HepG2 (cell line): ENCODE results near the gene LITAFD. TPM values are rescaled to one million over a fixed set of nuclear protein-coding genes. Genes with fewer than 3 reads are reported as not detected.

Source experiments
- ATAC-seq: fragments of 200-7000 bp; cut with Tn5 transposase; 3 replicates; pipeline ENCODE4 v1.9.1; 2020; ENCODE audit warnings: mild to moderate bottlenecking, moderate library complexity
- BruUV-seq: library from RNA; stranded (reverse); fragments of 400-500 nt; replicated peaks from 2 replicates; lab custom pipeline; 2021; lab: Mats Ljungman, UMichigan
- CTCF ChIA-PET: fragments of 300-600 bp; formaldehyde crosslinking; extraction: SDS; loops from one replicate; lab custom pipeline; 2021; ENCODE audit warnings: low total read pairs, inconsistent platforms, low intra/inter-chr PET ratio; lab: Yijun Ruan, JAX
- POLR2A ChIA-PET: fragments of 350-600 bp; sonication (Branson Sonifier 250); formaldehyde crosslinking; loops from one replicate; lab custom pipeline; 2020; ENCODE audit warnings: antibody characterized with exemption, inconsistent platforms; lab: Yijun Ruan, JAX
- DNase-seq: peaks from one replicate; pipeline ENCODE4 v3.0.0-alpha.2; 2015; ENCODE audit warnings: low spot score
- FAIRE-seq: peaks from 3 replicates; lab custom pipeline; 2011; peaks lifted over from hg19 to GRCh38; lab: Jason Lieb, UNC
- H2AFZ ChIP-seq: one replicate; pipeline ENCODE4 v1.6.1; 2011; ENCODE audit warnings: low read length, inconsistent platforms
- H3K27ac ChIP-seq: fragments of 300-600 bp; 3 replicates; pipeline ENCODE4 v1.8.0; 2011; ENCODE audit warnings: mixed run types, mild to moderate bottlenecking, mixed read lengths, low read length, inconsistent platforms; ENCODE audit not compliant: insufficient read depth; ENCODE audit errors: extremely low read length
- H3K27me3 ChIP-seq, 2 experiments: fragments of 200-600 bp in 1 of 2; 2 replicates in 1 of 2; 3 replicates in 1 of 2; pipeline versions ENCODE4 v1.6.0 to v1.8.0; 2011; ENCODE audit warnings: low read length in 2 of 2, mild to moderate bottlenecking in 2 of 2, moderate library complexity in 2 of 2, inconsistent platforms in 1 of 2; ENCODE audit not compliant: insufficient read depth in 2 of 2, control insufficient read depth in 1 of 2
- H3K36me3 ChIP-seq, 2 experiments: fragments of 200-600 bp in 1 of 2; replicated peaks in 1 of 2; 2 replicates in 1 of 2; 3 replicates in 1 of 2; pipeline versions ENCODE4 v1.5.1 to v1.8.0; 2011; ENCODE audit warnings: low read length in 2 of 2, inconsistent platforms in 1 of 2; ENCODE audit not compliant: insufficient read depth in 2 of 2, control insufficient read depth in 1 of 2
- H3K4me1 ChIP-seq: 2 replicates; pipeline ENCODE4 v1.5.1; 2012; ENCODE audit warnings: low read length, inconsistent platforms; ENCODE audit not compliant: insufficient read depth
- H3K4me2 ChIP-seq: 2 replicates; pipeline ENCODE4 v1.6.0; 2011; ENCODE audit warnings: low read depth, low read length, inconsistent platforms
- H3K4me3 ChIP-seq, 3 experiments: fragments of 200-600 bp in 1 of 3; sonication (generic), shearing (Covaris generic) in 1 of 3; replicated peaks in 1 of 3; 2 replicates each; pipeline ENCODE4 v1.5.1; 2011 to 2016; ENCODE audit warnings: low read length in 3 of 3, inconsistent platforms in 2 of 3, low read depth in 2 of 3, mild to moderate bottlenecking in 2 of 3, control low read depth in 1 of 3, mixed read lengths in 1 of 3; ENCODE audit not compliant: insufficient read depth in 1 of 3
- H3K79me2 ChIP-seq: one replicate; pipeline ENCODE4 v1.6.1; 2011; ENCODE audit warnings: low read length, inconsistent platforms; ENCODE audit not compliant: insufficient read depth
- H3K9ac ChIP-seq: 2 replicates; pipeline ENCODE4 v1.6.0; 2011; ENCODE audit warnings: mild to moderate bottlenecking, low read depth, low read length, inconsistent platforms; ENCODE audit not compliant: insufficient read depth
- H3K9me3 ChIP-seq: 2 replicates; pipeline ENCODE4 v1.5.1; 2012; ENCODE audit warnings: mild to moderate bottlenecking, low read length
- H4K20me1 ChIP-seq: 2 replicates; pipeline ENCODE4 v1.6.0; 2011; ENCODE audit warnings: inconsistent platforms, mild to moderate bottlenecking, low read length, moderate library complexity; ENCODE audit not compliant: insufficient read depth
- ATM ChIP-seq: fragments of 450-650 bp; IDR thresholded peaks from 2 replicates; pipeline ENCODE4 v1.7.1; 2017; ENCODE audit warnings: mild to moderate bottlenecking, borderline replicate concordance
- FOXA3 ChIP-seq: IDR thresholded peaks from 2 replicates; pipeline ENCODE4 v1.6.1; 2016; ENCODE audit warnings: missing genetic modification reagents, missing compliant biosample characterization
- HINFP ChIP-seq: sonication (generic); formaldehyde crosslinking; IDR thresholded peaks from 2 replicates; pipeline ENCODE4 v1.4.0; 2020; ENCODE audit warnings: low read depth, mild to moderate bottlenecking, missing genetic modification reagents
- HMGXB4 ChIP-seq, 2 experiments: sonication (generic) in 1 of 2; formaldehyde crosslinking in 1 of 2; IDR thresholded peaks; 2 replicates each; pipeline versions ENCODE4 v1.4.0 to v1.6.1; 2018 to 2020; ENCODE audit warnings: missing genetic modification reagents in 2 of 2, borderline replicate concordance in 1 of 2, low read depth in 1 of 2, mild to moderate bottlenecking in 1 of 2, missing biosample characterization in 1 of 2
- MXD3 ChIP-seq: IDR thresholded peaks from 2 replicates; pipeline ENCODE4 v1.6.1; 2016; ENCODE audit warnings: mild to moderate bottlenecking, missing biosample characterization, missing genetic modification reagents
- MXI1 ChIP-seq: IDR thresholded peaks from 3 replicates; pipeline ENCODE4 v1.6.1; 2012; ENCODE audit warnings: low read depth, low read length, inconsistent platforms, borderline replicate concordance
- NFYC ChIP-seq: IDR thresholded peaks from 2 replicates; pipeline ENCODE4 v1.6.1; 2016; ENCODE audit warnings: missing genetic modification reagents, missing compliant biosample characterization
- PAXIP1 ChIP-seq: sonication (generic); formaldehyde crosslinking; conservative IDR thresholded peaks from 2 replicates; pipeline ENCODE4 v1.4.0; 2020; ENCODE audit warnings: mild to moderate bottlenecking, missing genetic modification reagents, moderate library complexity
- PHF8 ChIP-seq: sonication (generic); formaldehyde crosslinking; IDR thresholded peaks from 2 replicates; pipeline ENCODE4 v1.5.0; 2020; ENCODE audit warnings: missing genetic modification reagents
- THAP11 ChIP-seq: IDR thresholded peaks from 2 replicates; pipeline ENCODE4 v1.6.1; 2016; ENCODE audit warnings: missing biosample characterization, missing genetic modification reagents
- YEATS2 ChIP-seq: sonication (generic); formaldehyde crosslinking; IDR thresholded peaks from 2 replicates; pipeline ENCODE4 v1.4.0; 2020; ENCODE audit warnings: missing genetic modification reagents, borderline replicate concordance
- ZIK1 ChIP-seq: sonication (generic); formaldehyde crosslinking; IDR thresholded peaks from 2 replicates; pipeline ENCODE4 v1.5.0; 2020; ENCODE audit warnings: mild to moderate bottlenecking, low read depth, missing genetic modification reagents, borderline replicate concordance
- ZNF282 ChIP-seq: fragments of 450-650 bp; IDR thresholded peaks from 2 replicates; pipeline ENCODE4 v1.6.1; 2018; ENCODE audit not compliant: partially characterized antibody
- ZNF552 ChIP-seq: sonication (generic); formaldehyde crosslinking; IDR thresholded peaks from 2 replicates; pipeline ENCODE4 v1.9.0; 2022; ENCODE audit warnings: missing genetic modification reagents, mild to moderate bottlenecking, borderline replicate concordance
- ZNF772 ChIP-seq: sonication (generic); formaldehyde crosslinking; IDR thresholded peaks from 2 replicates; pipeline ENCODE4 v1.5.0; 2020; ENCODE audit warnings: mild to moderate bottlenecking, missing genetic modification reagents
- ZSCAN12 ChIP-seq: sonication (generic); formaldehyde crosslinking; IDR thresholded peaks from 2 replicates; pipeline ENCODE4 v1.9.0; 2021; ENCODE audit warnings: mild to moderate bottlenecking, missing genetic modification reagents
- WGBS: methylation state at CpG from one replicate; pipeline ENCODE4 v1.1.6; 2017; ENCODE audit warnings: low lambda C conversion rate; 5-methylcytosine and 5-hydroxymethylcytosine counted together
- in situ Hi-C: cut with HindIII; loops from 2 replicates; pipeline ENCODE4 v1.10.0; 2017; ENCODE audit warnings: low pct_unique_long_range_greater_than_20kb; ENCODE audit not compliant: extremely low pct_ligation_motif_present
- intact Hi-C: fragments of 100-400 bp; cut with micrococcal nuclease; formaldehyde crosslinking; loops from one replicate; pipeline ENCODE4 v1.10.0; 2022; ENCODE audit not compliant: unreplicated experiment
- polyA plus RNA-seq, 8 experiments: library from polyadenylated mRNA; depleted of rRNA in 3 of 8; stranded (reverse) in 7 of 8; unstranded in 1 of 8; fragments of >200 nt; fragmentation: Illumina TruSeq in 4 of 8; extraction: Trizol in 4 of 8; gene quantifications; 2 replicates each; pipeline versions ENCODE4 v1.2.1 to v1.2.3, GENCODE V29; 2011 to 2016; ENCODE audit warnings: low read depth in 4 of 8, missing spikeins in 1 of 8, mixed read lengths in 1 of 8; ENCODE audit not compliant: insufficient read depth in 1 of 8
- total RNA-seq, 5 experiments: library from RNA; depleted of rRNA; stranded (reverse); fragments of >200 nt; fragmentation: Illumina TruSeq; extraction: Trizol; gene quantifications; 2 replicates each; pipeline ENCODE4 v1.2.3, GENCODE V29; 2016; ENCODE audit warnings: low read depth in 1 of 5

LITAFD gene
- total and polyA plus RNA-seq, 2 of the 13 experiments (the other 11 are each of a cell fraction or from before 2014, with no cell fraction given): not detected

GRCh38 chr16:8869988-8870241 lies 12.2 kb upstream of the LITAFD start (continued):
- TF ChIP-seq HMGXB4 (CRISPR knock-in tag; IDR thresholded peaks at IDR 0.05; ENCODE audit: borderline replicate concordance in 1 of 2, low read depth in 1 of 2) (0 out of 4 replicates have a peak, but pooled peaks of 1 of the 2 experiments have one; percentile 1), THAP11 (CRISPR knock-in tag) (peak; percentile 4; the same call in 1 of the 2 replicates), NFYC (CRISPR knock-in tag) (0 out of 2 replicates have a peak, but pooled peaks have one; percentile 2), ZSCAN12 (CRISPR knock-in tag) (0 out of 2 replicates have a peak, but pooled peaks have one; percentile 0), ZNF552 (peak; percentile 72; the same call in 1 of the 2 replicates), MXD3 (CRISPR knock-in tag) (peak; percentile 38; the same call in 1 of the 2 replicates), YEATS2 (CRISPR knock-in tag) (0 out of 2 replicates have a peak, but pooled peaks have one; percentile 5), ZNF772 (CRISPR knock-in tag) (0 out of 2 replicates have a peak, but pooled peaks have one; percentile 10)

GRCh38 chr16:8872071-8872470 lies 10.1 kb upstream of the LITAFD start:
- H3K9ac ChIP-seq: no peak overlapping the region; the same call in 1 of the 2 replicates
- no peaks in the 10 kb centered on the region for H3K36me3 ChIP-seq
- H2AFZ ChIP-seq: no peak overlapping the region
- CTCF ChIA-PET: no interaction called here
- H3K9me3 ChIP-seq: no peaks in the 10 kb centered on the region
- BruUV-seq: no TSS peak
- H3K79me2 ChIP-seq: peaks cover 15% of the 10 kb centered on the region
- peak overlapping the region; percentile 80 for H3K4me2 ChIP-seq
- intact Hi-C loops (no loop called here), in situ Hi-C loops (no loop called here)
- ATAC-seq (no peak), DNase-seq (no peak), FAIRE-seq (no peak)
- POLR2A ChIA-PET: interaction anchor here (4.5 to 10.4 kb wide), 3 partner anchors 8 to 12 kb away, joined by 46 to 235 read pairs (median 55); partner anchors contain the start of gene LITAFD
- H3K4me1 ChIP-seq: peaks cover 64% of the 10 kb centered on the region
- H4K20me1 ChIP-seq: peaks cover 10% of the 10 kb centered on the region; the same call in 1 of the 2 replicates
- 33% methylated on average over 5 of the region's 5 CpGs for WGBS
- 0 out of 6 replicates have a peak overlapping the region, but pooled peaks of 1 of the 3 experiments have one; percentile 17 for H3K4me3 ChIP-seq
- H3K27me3 ChIP-seq: no peaks in the 10 kb centered on the region; a peak in 1 of 5 replicates
- H3K27ac ChIP-seq: no peak overlapping the region
- peak; percentile 68; the same call in 1 of the 2 replicates for TF ChIP-seq FOXA3 (CRISPR knock-in tag)
- TF ChIP-seq PAXIP1: peak; percentile 39
- TF ChIP-seq PHF8 (CRISPR knock-in tag): 0 out of 2 replicates have a peak, but pooled peaks have one; percentile 6
- TF ChIP-seq ZNF282: no peak
- peak; percentile 17; the same call in 1 of the 3 replicates for TF ChIP-seq MXI1
- no peak for TF ChIP-seq ATM
- TF ChIP-seq HINFP (CRISPR knock-in tag): 0 out of 2 replicates have a peak, but pooled peaks have one; percentile 21
- TF ChIP-seq ZIK1 (CRISPR knock-in tag): 0 out of 2 replicates have a peak, but pooled peaks have one; percentile 30
